ENCODE data around the gene IRF6. TPM values are rescaled to one million over a fixed set of nuclear protein-coding genes. Genes with fewer than 3 reads are reported as not detected.
"Not testable (repeated sequence)": the region's sequence is repeated elsewhere in the genome, so short reads cannot be mapped to it uniquely, and the experiment has no call there.

Gene IRF6
- total RNA-seq, 1 donor from 2014 or later, result 43.3 TPM

- Histone ChIP-seq H3K27me3 (ENCODE audit: low read depth) (no peaks in the 10 kb centered on the region), H3K9me3 (replicated peaks) (no peaks in the 10 kb centered on the region), H3K36me3 (no peaks in the 10 kb centered on the region), H3K4me1 (peaks cover 44% of the 10 kb centered on the region), H3K4me3 (peak overlapping the region; percentile 63), H3K27ac (replicated peaks) (peak overlapping the region; percentile 88)
- DNase-seq, result peak; percentile 42
- intact Hi-C loops (cut with micrococcal nuclease), result no loop called here
- TF ChIP-seq CTCF (IDR thresholded peaks at IDR 0.05; ENCODE audit: borderline replicate concordance), result no peak
These were observed 4.7 kb downstream of the IRF6 start for GRCh38 chr1:209800984-209801834.

GRCh38 chr1:209797978-209798639 lies 7.8 kb downstream of the IRF6 start:
- Histone ChIP-seq H3K4me3 (no peak overlapping the region), H3K9me3 (replicated peaks) (no peaks in the 10 kb centered on the region), H3K4me1 (peaks cover 38% of the 10 kb centered on the region), H3K27me3 (ENCODE audit: low read depth) (no peaks in the 10 kb centered on the region), H3K36me3 (peaks cover 12% of the 10 kb centered on the region), H3K27ac (replicated peaks) (no peak overlapping the region)
- DNase-seq, result no peak
- intact Hi-C loops (cut with micrococcal nuclease), result no loop called here
- TF ChIP-seq CTCF (IDR thresholded peaks at IDR 0.05; ENCODE audit: borderline replicate concordance), result no peak

GRCh38 chr1:209793711-209794110 lies 12.2 kb downstream of the IRF6 start:
- H3K36me3 ChIP-seq, result peaks cover 33% of the 10 kb centered on the region
- H3K4me3 ChIP-seq; H3K27ac ChIP-seq (replicated peaks); intact Hi-C loops (cut with micrococcal nuclease); H3K9me3 ChIP-seq (replicated peaks); DNase-seq; H3K27me3 ChIP-seq (ENCODE audit: low read depth): not testable (repeated sequence)
- peaks cover 27% of the 10 kb centered on the region for H3K4me1 ChIP-seq

- no peak overlapping the region for H3K27ac ChIP-seq (replicated peaks)
- no peak for DNase-seq
- H3K9me3 ChIP-seq (replicated peaks), result no peaks in the 10 kb centered on the region
- peaks cover 33% of the 10 kb centered on the region for H3K36me3 ChIP-seq
- TF ChIP-seq CTCF (IDR thresholded peaks at IDR 0.05; ENCODE audit: borderline replicate concordance), result no peak
- H3K4me3 ChIP-seq, result no peak overlapping the region
- H3K4me1 ChIP-seq, result peaks cover 36% of the 10 kb centered on the region
- intact Hi-C loops (cut with micrococcal nuclease), result no loop called here
- peaks cover 5% of the 10 kb centered on the region for H3K27me3 ChIP-seq (ENCODE audit: low read depth)
These were observed 14.0 kb downstream of the IRF6 start for GRCh38 chr1:209791920-209792319.

- intact Hi-C loops (cut with micrococcal nuclease), result no loop called here
- Histone ChIP-seq H3K27ac (replicated peaks) (peak overlapping the region; percentile 31), H3K9me3 (replicated peaks) (no peaks in the 10 kb centered on the region), H3K4me3 (no peak overlapping the region), H3K4me1 (peaks cover 47% of the 10 kb centered on the region), H3K27me3 (ENCODE audit: low read depth) (peaks cover 5% of the 10 kb centered on the region), H3K36me3 (peaks cover 33% of the 10 kb centered on the region)
- TF ChIP-seq CTCF (IDR thresholded peaks at IDR 0.05; ENCODE audit: borderline replicate concordance), result no peak
- DNase-seq, result no peak
These were observed 15.4 kb downstream of the IRF6 start for GRCh38 chr1:209790286-209791193.
